HG03025 (cell line): ENCODE data around the gene ABCC10.
"Not testable (repeated sequence)": the region's sequence is repeated elsewhere in the genome, so short reads cannot be mapped to it uniquely, and the experiment has no call there.

Experiments used
- ATAC-seq: cut with Tn5 transposase; IDR thresholded peaks from one replicate; pipeline ENCODE4 v1.9.1; 2021; ENCODE audit warnings: mild to moderate bottlenecking, moderate library complexity; ENCODE audit not compliant: unreplicated experiment, low FRiP score

The ABCC10 gene

GRCh38 chr6:43405354-43405753 is 22.0 kb upstream of the ABCC10 start:
- ATAC-seq = no peak

- ATAC-seq = no peak
Observed at GRCh38 chr6:43407296-43407695, 20.0 kb upstream of the ABCC10 start.

- ATAC-seq = no peak
Observed at GRCh38 chr6:43408259-43408658, 19.1 kb upstream of the ABCC10 start.

- not testable (repeated sequence) for ATAC-seq
Observed at GRCh38 chr6:43410776-43411175, 16.6 kb upstream of the ABCC10 start.

- no peak for ATAC-seq
Observed at GRCh38 chr6:43412541-43412940, 14.8 kb upstream of the ABCC10 start.

- ATAC-seq = no peak
Observed at GRCh38 chr6:43413002-43413401, 14.3 kb upstream of the ABCC10 start.

GRCh38 chr6:43415275-43415674 is 12.1 kb upstream of the ABCC10 start:
- not testable (repeated sequence) for ATAC-seq

GRCh38 chr6:43416935-43417334 is 10.4 kb upstream of the ABCC10 start:
- no peak for ATAC-seq

GRCh38 chr6:43420012-43420709 is 7.2 kb upstream of the ABCC10 start:
- no peak for ATAC-seq

- no peak for ATAC-seq
Observed at GRCh38 chr6:43421831-43422230, 5.5 kb upstream of the ABCC10 start.

GRCh38 chr6:43425083-43425482 is 2.3 kb upstream of the ABCC10 start:
- ATAC-seq = not testable (repeated sequence)

- no peak for ATAC-seq
Observed at GRCh38 chr6:43426928-43427405, 374 bp upstream of the ABCC10 start.

- peak; percentile 38 for ATAC-seq
Observed at GRCh38 chr6:43428112-43428570, 800 bp downstream of the ABCC10 start.

GRCh38 chr6:43428874-43429273 is 1.5 kb downstream of the ABCC10 start:
- no peak for ATAC-seq

- ATAC-seq = no peak
Observed at GRCh38 chr6:43432009-43432945, 4.9 kb downstream of the ABCC10 start.

GRCh38 chr6:43433148-43433547 is 5.8 kb downstream of the ABCC10 start:
- ATAC-seq = no peak

GRCh38 chr6:43434001-43434840 is 6.9 kb downstream of the ABCC10 start:
- no peak for ATAC-seq

- no peak for ATAC-seq
Observed at GRCh38 chr6:43434943-43435342, 7.6 kb downstream of the ABCC10 start.

- ATAC-seq = no peak
Observed at GRCh38 chr6:43435682-43436437, 8.5 kb downstream of the ABCC10 start.
